IMR-90 (cell line): ENCODE data around the gene DPP6. TPM values are rescaled to one million over a fixed set of nuclear protein-coding genes. Genes with fewer than 3 reads are reported as not detected.

Experiments used
- ATAC-seq: fragments of 200-7000 bp; cut with Tn5 transposase; 2 replicates; pipeline ENCODE4 v1.9.1; 2020; ENCODE audit warnings: low read depth, mild to moderate bottlenecking, moderate library complexity
- BruUV-seq: library from RNA; stranded (reverse); fragments of 400-500 nt; replicated peaks from 2 replicates; lab custom pipeline; 2021; lab: Mats Ljungman, UMichigan
- CTCF ChIA-PET: fragments of 300-600 bp; formaldehyde crosslinking; extraction: SDS; loops from one replicate; lab custom pipeline; 2021; ENCODE audit warnings: antibody characterized with exemption; lab: Yijun Ruan, JAX
- POLR2A ChIA-PET: fragments of 300-600 bp; sonication (Branson Sonifier 250); formaldehyde crosslinking; loops from one replicate; lab custom pipeline; 2022; ENCODE audit warnings: antibody characterized with exemption; ENCODE audit not compliant: unreplicated experiment; lab: Charles Lee
- DNase-seq: peaks from one replicate; pipeline ENCODE4 v3.0.0; 2013
- H2AFZ ChIP-seq: replicated peaks from 2 replicates; pipeline ENCODE3; 2013; ENCODE audit warnings: low read length, mild to moderate bottlenecking; ENCODE audit not compliant: poor library complexity
- H2AK5ac ChIP-seq: 2 replicates; pipeline ENCODE4 v1.6.1; 2013; ENCODE audit warnings: low read depth, low read length, inconsistent platforms
- H2AK9ac ChIP-seq: replicated peaks from 2 replicates; pipeline ENCODE3; 2013; ENCODE audit warnings: mild to moderate bottlenecking, low read depth, low read length, moderate library complexity; ENCODE audit not compliant: poor library complexity
- H2BK120ac ChIP-seq: 2 replicates; pipeline ENCODE4 v1.6.1; 2013; ENCODE audit warnings: low read depth, low read length, inconsistent platforms
- H2BK15ac ChIP-seq: 3 replicates; pipeline ENCODE4 v1.6.1; 2013; ENCODE audit warnings: low read depth, low read length, inconsistent platforms
- H2BK20ac ChIP-seq: 2 replicates; pipeline ENCODE4 v1.6.1; 2013; ENCODE audit warnings: low read depth, mild to moderate bottlenecking, inconsistent platforms, low read length, moderate library complexity
- H2BK5ac ChIP-seq: 2 replicates; pipeline ENCODE4 v1.6.1; 2013; ENCODE audit warnings: mild to moderate bottlenecking, low read depth, low read length, inconsistent platforms; ENCODE audit not compliant: poor library complexity, severe bottlenecking
- H3K14ac ChIP-seq: replicated peaks from 2 replicates; pipeline ENCODE4 v1.6.1; 2013; ENCODE audit warnings: low read depth, low read length, inconsistent platforms
- H3K18ac ChIP-seq: 2 replicates; pipeline ENCODE4 v1.6.1; 2013; ENCODE audit warnings: low read depth, low read length, control low read depth
- H3K23ac ChIP-seq: 2 replicates; pipeline ENCODE4 v1.6.1; 2013; ENCODE audit warnings: low read depth, low read length, inconsistent platforms
- H3K27ac ChIP-seq: 2 replicates; pipeline ENCODE4 v1.5.1; 2013; ENCODE audit warnings: mild to moderate bottlenecking, control low read depth, low read length; ENCODE audit not compliant: insufficient read depth
- H3K27me3 ChIP-seq: 2 replicates; pipeline ENCODE4 v1.6.1; 2013; ENCODE audit warnings: low read length; ENCODE audit not compliant: control insufficient read depth, insufficient read depth
- H3K36me3 ChIP-seq: 2 replicates; pipeline ENCODE4 v1.6.1; 2013; ENCODE audit warnings: low read length, mixed read lengths; ENCODE audit not compliant: control insufficient read depth, insufficient read depth
- H3K4ac ChIP-seq: 2 replicates; pipeline ENCODE4 v1.6.1; 2013; ENCODE audit warnings: low read depth, low read length, inconsistent platforms
- H3K4me1 ChIP-seq: 2 replicates; pipeline ENCODE4 v1.6.1; 2013; ENCODE audit warnings: low read length, mixed read lengths; ENCODE audit not compliant: control insufficient read depth, insufficient read depth
- H3K4me2 ChIP-seq: 2 replicates; pipeline ENCODE4 v1.6.1; 2013; ENCODE audit warnings: low read depth, mild to moderate bottlenecking, control low read depth, low read length, moderate library complexity
- H3K4me3 ChIP-seq: 2 replicates; pipeline ENCODE4 v1.5.1; 2013; ENCODE audit warnings: low read depth, mild to moderate bottlenecking, control low read depth, low read length, moderate library complexity; ENCODE audit not compliant: insufficient read depth
- H3K56ac ChIP-seq: 2 replicates; pipeline ENCODE4 v1.6.1; 2013; ENCODE audit warnings: low read length, inconsistent platforms; ENCODE audit not compliant: insufficient read depth; ENCODE audit errors: extremely low read depth
- H3K79me1 ChIP-seq, 2 experiments: 2 replicates each; pipeline ENCODE4 v1.6.1; 2013; ENCODE audit warnings: low read length in 2 of 2, inconsistent platforms in 1 of 2, low read depth in 1 of 2
- H3K9ac ChIP-seq: 2 replicates; pipeline ENCODE4 v1.6.1; 2013; ENCODE audit warnings: low read depth, low read length, control low read depth
- H3K9me1 ChIP-seq: 2 replicates; pipeline ENCODE4 v1.6.1; 2013; ENCODE audit warnings: low read length, inconsistent platforms; ENCODE audit not compliant: insufficient read depth
- H3K9me3 ChIP-seq: 2 replicates; pipeline ENCODE4 v1.6.1; 2013; ENCODE audit warnings: low read length; ENCODE audit not compliant: control insufficient read depth, insufficient read depth
- H4K20me1 ChIP-seq: 2 replicates; pipeline ENCODE4 v1.6.1; 2013; ENCODE audit warnings: low read length, inconsistent platforms; ENCODE audit not compliant: insufficient read depth
- H4K5ac ChIP-seq: 2 replicates; pipeline ENCODE4 v1.6.1; 2013; ENCODE audit warnings: mild to moderate bottlenecking, low read depth, low read length, control low read depth
- H4K8ac ChIP-seq, 2 experiments: 2 replicates each; pipeline ENCODE4 v1.6.1; 2013; ENCODE audit warnings: low read depth in 2 of 2, low read length in 2 of 2, control low read depth in 1 of 2, inconsistent platforms in 1 of 2
- H4K91ac ChIP-seq: 2 replicates; pipeline ENCODE4 v1.6.1; 2013; ENCODE audit warnings: low read depth, low read length, inconsistent platforms; ENCODE audit not compliant: insufficient read depth
- CHD1 ChIP-seq: IDR thresholded peaks from 2 replicates; pipeline ENCODE4 v1.6.1; 2012; ENCODE audit warnings: low read depth, low read length, improper control_type of control experiment
- NFE2L2 ChIP-seq: fragments of 150-350 bp; IDR thresholded peaks from 2 replicates; pipeline ENCODE4 v1.6.1; 2016; ENCODE audit warnings: low read depth, mild to moderate bottlenecking, low read length
- POLR2A ChIP-seq: IDR thresholded peaks from 2 replicates; pipeline ENCODE4 v1.6.1; 2012; ENCODE audit warnings: mild to moderate bottlenecking, low read depth, low read length
- RCOR1 ChIP-seq: IDR thresholded peaks from 2 replicates; pipeline ENCODE4 v1.6.1; 2012; ENCODE audit warnings: mild to moderate bottlenecking, low read length, improper control_type of control experiment; ENCODE audit not compliant: insufficient replicate concordance
- WGBS, 2 experiments: methylation state at CpG; one replicate each; pipeline versions ENCODE4 v1.1.5 to v1.1.7; 2013; ENCODE audit warnings: missing lambda C conversion rate in 2 of 2; ENCODE audit not compliant: insufficient read length in 1 of 2; ENCODE audit errors: extremely low coverage in 2 of 2; 5-methylcytosine and 5-hydroxymethylcytosine counted together
- dilution Hi-C: fragments of 300-500 bp; cut with HindIII; formaldehyde crosslinking; loops from one replicate; pipeline ENCODE4 v1.14.3; 2018; ENCODE audit warnings: low sequenced_read_pairs; ENCODE audit not compliant: unreplicated experiment
- in situ Hi-C: fragments of 300-500 bp; cut with MboI; formaldehyde crosslinking; loops from 3 replicates; pipeline ENCODE4 v1.14.3; 2019; ENCODE audit warnings: low sequenced_read_pairs, inconsistent platforms, mixed read lengths
- intact Hi-C: fragments of 100-400 bp; cut with micrococcal nuclease; formaldehyde crosslinking; loops from 2 replicates; pipeline ENCODE4 v1.10.0; 2022
- polyA plus RNA-seq, 3 experiments: library from polyadenylated mRNA; depleted of rRNA; stranded (reverse); fragments of >200 nt; gene quantifications; 2 replicates each; pipeline ENCODE4 v1.2.3, GENCODE V29; 2012; ENCODE audit warnings: low replicate concordance in 1 of 3
- total RNA-seq: library from RNA; depleted of rRNA; stranded (reverse); fragments of >200 nt; gene quantifications from 2 replicates; pipeline ENCODE4 v1.2.3, GENCODE V29; 2012

DPP6 gene
- total and polyA plus RNA-seq, 2 of the 4 experiments (the other 2 are of a cell fraction): not detected

DNA sequence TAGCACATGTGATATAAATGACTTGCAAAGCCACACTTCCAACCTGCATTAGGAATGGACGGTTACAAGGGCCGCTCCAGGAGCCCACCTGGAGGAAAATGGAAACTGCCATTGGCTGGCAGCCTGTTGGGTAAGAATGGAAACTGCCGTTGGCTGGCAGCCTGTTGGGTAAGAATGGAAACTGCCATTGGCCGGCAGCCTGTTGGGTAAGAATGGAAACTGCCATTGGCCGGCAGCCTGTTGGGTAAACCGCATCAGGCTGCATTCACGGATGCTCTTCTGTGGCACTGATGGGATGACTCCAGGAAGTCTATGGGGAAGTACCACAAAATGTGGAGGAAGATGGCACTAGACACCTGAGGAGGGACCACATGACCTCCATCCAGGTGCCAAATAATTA is 143.1 kb downstream of the DPP6 start:
- DNase-seq (no peak), ATAC-seq (no peak)
- WGBS, 2 experiments: 90% methylated on average over 4 of the region's 7 CpGs; no CpG with 5 or more reads in 1 of the 2 experiments
- Histone ChIP-seq H3K27ac (no peak overlapping the region), H3K4ac (no peak overlapping the region), H2AFZ (no peak overlapping the region), H2BK20ac (no peak overlapping the region), H3K56ac (no peak overlapping the region), H2BK5ac (no peak overlapping the region), H2AK5ac (no peak overlapping the region), H4K8ac (no peak overlapping the region), H3K23ac (no peak overlapping the region), H4K20me1 (no peaks in the 10 kb centered on the region), H4K91ac (no peak overlapping the region), H3K18ac (no peak overlapping the region), H3K9ac (no peak overlapping the region), H3K14ac (no peak overlapping the region), H3K4me3 (no peak overlapping the region), H3K9me1 (no peaks in the 10 kb centered on the region), H2BK120ac (no peak overlapping the region), H3K79me1 (no peaks in the 10 kb centered on the region), H3K4me2 (no peak overlapping the region), H3K36me3 (no peaks in the 10 kb centered on the region), H4K5ac (no peak overlapping the region), H3K27me3 (no peaks in the 10 kb centered on the region), H3K9me3 (peaks cover 24% of the 10 kb centered on the region), H2BK15ac (no peak overlapping the region), H2AK9ac (no peak overlapping the region), H3K4me1 (no peaks in the 10 kb centered on the region)
- intact Hi-C loops (no loop called here), in situ Hi-C loops (no loop called here), dilution Hi-C loops (no loop called here)
- ChIA-PET POLR2A (no interaction called here), CTCF (no interaction called here)
- no TSS peak for BruUV-seq
- no peak for TF ChIP-seq RCOR1
- no peak for TF ChIP-seq NFE2L2
- no peak for TF ChIP-seq POLR2A
- TF ChIP-seq CHD1: no peak
